Ectodermal cell (in vitro differentiated cells): Measurements from ENCODE around the gene VARS2.
"Not testable (repeated sequence)": the region's sequence is repeated elsewhere in the genome, so short reads cannot be mapped to it uniquely, and the experiment has no call there.

ENCODE experiments used
- H3K27ac ChIP-seq: 2 replicates; pipeline ENCODE4 v1.7.0; 2013; ENCODE audit warnings: mild to moderate bottlenecking, low read depth, low read length; ENCODE audit not compliant: insufficient read depth, poor library complexity, severe bottlenecking
- H3K27me3 ChIP-seq: 2 replicates; pipeline ENCODE4 v1.7.0; 2013; ENCODE audit warnings: mild to moderate bottlenecking, low read length; ENCODE audit not compliant: insufficient read depth, control insufficient read depth, poor library complexity, severe bottlenecking
- H3K36me3 ChIP-seq: one replicate; pipeline ENCODE4 v1.7.0; 2013; ENCODE audit warnings: low read length; ENCODE audit not compliant: control insufficient read depth, insufficient read depth
- H3K4me1 ChIP-seq: one replicate; pipeline ENCODE4 v1.7.0; 2013; ENCODE audit warnings: low read length; ENCODE audit not compliant: control insufficient read depth, insufficient read depth
- H3K4me3 ChIP-seq: 2 replicates; pipeline ENCODE4 v1.7.0; 2013; ENCODE audit warnings: low read depth, low read length, control low read depth; ENCODE audit not compliant: insufficient read depth
- H3K9me3 ChIP-seq: 2 replicates; pipeline ENCODE4 v1.7.0; 2013; ENCODE audit warnings: mild to moderate bottlenecking, low read length, moderate library complexity; ENCODE audit not compliant: control insufficient read depth
- WGBS, 2 experiments: methylation state at CpG; one replicate each; pipeline ENCODE4 v1.1.7; 2013; ENCODE audit warnings: missing lambda C conversion rate in 2 of 2; 5-methylcytosine and 5-hydroxymethylcytosine counted together

VARS2 gene

GRCh38 chr6:30914854-30915590, 984 bp downstream of the VARS2 start:
- H3K27me3 ChIP-seq, result no peaks in the 10 kb centered on the region
- peaks cover 10% of the 10 kb centered on the region for H3K4me1 ChIP-seq
- no peak overlapping the region for H3K27ac ChIP-seq
- H3K4me3 ChIP-seq, result peak overlapping the region; percentile 67
- 78 to 80% methylated on average over 17 of the region's 17 CpGs for WGBS, 2 experiments
- H3K36me3 ChIP-seq, result peaks cover 25% of the 10 kb centered on the region
- H3K9me3 ChIP-seq, result no peaks in the 10 kb centered on the region

GRCh38 chr6:30915591-30915946, 1.5 kb downstream of the VARS2 start:
- H3K9me3 ChIP-seq, result no peaks in the 10 kb centered on the region
- no peak overlapping the region for H3K27ac ChIP-seq
- H3K4me3 ChIP-seq, result no peak overlapping the region
- H3K4me1 ChIP-seq, result peaks cover 10% of the 10 kb centered on the region
- 32 to 48% methylated on average over 5 of the region's 5 CpGs for WGBS, 2 experiments
- H3K36me3 ChIP-seq, result peaks cover 24% of the 10 kb centered on the region
- no peaks in the 10 kb centered on the region for H3K27me3 ChIP-seq

- Histone ChIP-seq H3K9me3 (no peaks in the 10 kb centered on the region), H3K27ac (no peak overlapping the region), H3K4me1 (peaks cover 10% of the 10 kb centered on the region), H3K27me3 (no peaks in the 10 kb centered on the region), H3K36me3 (peaks cover 32% of the 10 kb centered on the region), H3K4me3 (no peak overlapping the region)
- 94 to 96% methylated on average over 7 of the region's 7 CpGs for WGBS, 2 experiments
These were observed 3.0 kb downstream of the VARS2 start for GRCh38 chr6:30917041-30917440.

GRCh38 chr6:30917487-30917886, 3.4 kb downstream of the VARS2 start:
- H3K4me1 ChIP-seq, result peaks cover 10% of the 10 kb centered on the region
- no peak overlapping the region for H3K4me3 ChIP-seq
- H3K27me3 ChIP-seq, result no peaks in the 10 kb centered on the region
- H3K36me3 ChIP-seq, result peaks cover 32% of the 10 kb centered on the region
- no peaks in the 10 kb centered on the region for H3K9me3 ChIP-seq
- H3K27ac ChIP-seq, result no peak overlapping the region
- WGBS, 2 experiments, result 91 to 92% methylated on average over 8 of the region's 8 CpGs

GRCh38 chr6:30918670-30919069, 4.6 kb downstream of the VARS2 start:
- Histone ChIP-seq H3K36me3 (peaks cover 42% of the 10 kb centered on the region), H3K27me3 (no peaks in the 10 kb centered on the region), H3K9me3 (no peaks in the 10 kb centered on the region), H3K27ac (no peak overlapping the region), H3K4me3 (no peak overlapping the region), H3K4me1 (peaks cover 10% of the 10 kb centered on the region)
- 92 to 97% methylated on average over 8 of the region's 8 CpGs for WGBS, 2 experiments

- no peaks in the 10 kb centered on the region for H3K9me3 ChIP-seq
- WGBS, 2 experiments, result 89% methylated on average over 7 of the region's 7 CpGs
- no peak overlapping the region for H3K27ac ChIP-seq
- H3K36me3 ChIP-seq, result peaks cover 53% of the 10 kb centered on the region
- no peaks in the 10 kb centered on the region for H3K27me3 ChIP-seq
- H3K4me1 ChIP-seq, result no peaks in the 10 kb centered on the region
- H3K4me3 ChIP-seq, result no peak overlapping the region
These were observed 8.4 kb downstream of the VARS2 start for GRCh38 chr6:30922447-30922852.

GRCh38 chr6:30924040-30924627, 10.1 kb downstream of the VARS2 start:
- WGBS, 2 experiments, result 85 to 91% methylated on average over 9 of the region's 9 CpGs
- H3K9me3 ChIP-seq, H3K27ac ChIP-seq, H3K4me3 ChIP-seq, H3K27me3 ChIP-seq, H3K4me1 ChIP-seq: not testable (repeated sequence)
- peaks cover 51% of the 10 kb centered on the region for H3K36me3 ChIP-seq

- H3K4me3 ChIP-seq, result no peak overlapping the region
- H3K9me3 ChIP-seq, result no peaks in the 10 kb centered on the region
- no peaks in the 10 kb centered on the region for H3K27me3 ChIP-seq
- WGBS, 2 experiments, result 93 to 99% methylated on average over 4 of the region's 4 CpGs
- H3K27ac ChIP-seq, result no peak overlapping the region
- H3K36me3 ChIP-seq, result peaks cover 36% of the 10 kb centered on the region
- no peaks in the 10 kb centered on the region for H3K4me1 ChIP-seq
These were observed 12.6 kb downstream of the VARS2 start for GRCh38 chr6:30926644-30927043.

GRCh38 chr6:30927080-30927479, 13.0 kb downstream of the VARS2 start:
- H3K9me3 ChIP-seq, H3K27me3 ChIP-seq, H3K27ac ChIP-seq, H3K4me1 ChIP-seq, H3K4me3 ChIP-seq: not testable (repeated sequence)
- H3K36me3 ChIP-seq, result peaks cover 33% of the 10 kb centered on the region
- WGBS, 2 experiments, result 92 to 95% methylated on average over 3 of the region's 3 CpGs

- H3K27ac ChIP-seq, result no peak overlapping the region
- no peaks in the 10 kb centered on the region for H3K9me3 ChIP-seq
- WGBS, 2 experiments, result 94 to 96% methylated on average over 3 of the region's 3 CpGs
- H3K4me1 ChIP-seq, result no peaks in the 10 kb centered on the region
- H3K4me3 ChIP-seq, result no peak overlapping the region
- H3K27me3 ChIP-seq, result no peaks in the 10 kb centered on the region
- peaks cover 18% of the 10 kb centered on the region for H3K36me3 ChIP-seq
These were observed 14.6 kb downstream of the VARS2 start for GRCh38 chr6:30928677-30929076.
